ENCODE measurements around the gene DMGDH. TPM values are rescaled to one million over a fixed set of nuclear protein-coding genes. Genes with fewer than 3 reads are reported as not detected.
A peak's percentile ranks its signal among the peaks of the same experiment; 100 is the strongest.

Gene DMGDH
- total and polyA plus RNA-seq, 8 donors, result 0.38 to 5.3 (median 1.8) TPM; not detected in 1

- Histone ChIP-seq H3K9me3 (no peaks in the 10 kb centered on the region), H3K4me3 (no peak overlapping the region), H3K4me1 (peaks cover 6 to 44% (median 32%) of the 10 kb centered on the region in 4 donors), H3K27ac (no peak overlapping the region), H3K27me3 (no peaks in the 10 kb centered on the region), H3K36me3 (no peaks in the 10 kb centered on the region)
- WGBS, 5 donors, result 91 to 96% (median 93%) methylated on average over 8 of the region's 8 CpGs
- no peak for TF ChIP-seq CTCF (IDR thresholded peaks at IDR 0.05)
- TF ChIP-seq POLR2AphosphoS5 (IDR thresholded peaks at IDR 0.05), result no peak
- TF ChIP-seq EP300 (IDR thresholded peaks at IDR 0.05), result no peak
- no peak for TF ChIP-seq POLR2A (IDR thresholded peaks at IDR 0.05)
- DNase-seq, result no peak
- intact Hi-C loops (cut with DNase I; ENCODE audit: low total_unique reads), result no loop called here
These were observed 94.4 kb downstream of the DMGDH start for GRCh38 chr5:78975035-78975434.

GRCh38 chr5:78974601-78975000 lies 94.9 kb downstream of the DMGDH start:
- no peak for TF ChIP-seq POLR2AphosphoS5 (IDR thresholded peaks at IDR 0.05)
- TF ChIP-seq CTCF (IDR thresholded peaks at IDR 0.05), result no peak
- TF ChIP-seq POLR2A (IDR thresholded peaks at IDR 0.05), result no peak
- TF ChIP-seq EP300 (IDR thresholded peaks at IDR 0.05), result no peak
- 49 to 54% (median 52%) methylated on average over 2 of the region's 2 CpGs for WGBS, 5 donors

DNA sequence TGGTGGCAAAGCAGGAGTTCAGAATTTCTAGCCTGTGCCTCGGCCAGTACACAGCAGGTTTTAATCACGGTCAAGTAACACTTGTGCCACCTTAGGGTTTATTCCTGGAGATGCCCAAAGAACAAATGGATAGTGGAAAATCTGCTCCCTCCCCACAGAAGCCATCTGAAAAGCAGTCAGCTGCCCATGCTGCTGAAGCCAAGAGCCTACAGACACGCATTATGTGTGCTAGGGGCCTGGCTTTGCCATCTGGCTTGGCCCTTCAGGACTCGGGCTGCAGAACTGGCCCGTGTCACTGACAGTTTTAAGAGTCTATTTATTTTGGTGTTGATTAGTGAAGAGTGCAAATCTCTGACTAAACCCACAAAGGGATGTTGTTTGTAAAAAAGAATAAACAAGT lies 95.5 kb downstream of the DMGDH start:
- peak in 1 of 2 donors; percentile 37 for DNase-seq
- 51 to 65% (median 57%) methylated on average over 5 of the region's 5 CpGs for WGBS, 5 donors
- H3K27ac ChIP-seq, result no peak overlapping the region
- TF ChIP-seq POLR2A (IDR thresholded peaks at IDR 0.05) (no peak), EP300 (IDR thresholded peaks at IDR 0.05) (no peak), POLR2AphosphoS5 (IDR thresholded peaks at IDR 0.05) (no peak), CTCF (IDR thresholded peaks at IDR 0.05) (no peak)
- no peaks in the 10 kb centered on the region for H3K36me3 ChIP-seq
- H3K4me1 ChIP-seq, result peaks cover 6 to 37% (median 29%) of the 10 kb centered on the region in 4 donors
- no peak overlapping the region for H3K4me3 ChIP-seq
- H3K9me3 ChIP-seq, result no peaks in the 10 kb centered on the region
- no peaks in the 10 kb centered on the region for H3K27me3 ChIP-seq
- intact Hi-C loops (cut with DNase I; ENCODE audit: low total_unique reads), result no loop called here

More at GRCh38 chr5:78974601-78975000, 94.9 kb downstream of the DMGDH start:
- Histone ChIP-seq H3K4me1 (peaks cover 6 to 39% (median 31%) of the 10 kb centered on the region in 4 donors), H3K9me3 (no peaks in the 10 kb centered on the region), H3K27ac (no peak overlapping the region), H3K4me3 (no peak overlapping the region), H3K36me3 (no peaks in the 10 kb centered on the region), H3K27me3 (no peaks in the 10 kb centered on the region)
- no peak for DNase-seq
- intact Hi-C loops (cut with DNase I; ENCODE audit: low total_unique reads), result no loop called here

- H3K27me3 ChIP-seq, result no peaks in the 10 kb centered on the region
- H3K36me3 ChIP-seq, result peaks cover 0 to 5% (median 2%) of the 10 kb centered on the region in 4 donors
- TF ChIP-seq POLR2A (IDR thresholded peaks at IDR 0.05) (no peak), POLR2AphosphoS5 (IDR thresholded peaks at IDR 0.05) (no peak), EP300 (IDR thresholded peaks at IDR 0.05) (no peak), CTCF (IDR thresholded peaks at IDR 0.05) (no peak)
- 28 to 36% (median 33%) methylated on average over 7 of the region's 7 CpGs for WGBS, 5 donors
- peak overlapping the region in 2 of 5 donors; percentile 34 to 47 for H3K27ac ChIP-seq
- DNase-seq, result peak; percentile 43 to 85
- intact Hi-C loops (cut with DNase I; ENCODE audit: low total_unique reads), result no loop called here
- no peaks in the 10 kb centered on the region for H3K9me3 ChIP-seq
- peaks cover 6 to 37% (median 29%) of the 10 kb centered on the region in 4 donors for H3K4me1 ChIP-seq
- H3K4me3 ChIP-seq, result peak overlapping the region in 1 of 4 donors; percentile 9
These were observed 96.6 kb downstream of the DMGDH start for GRCh38 chr5:78972654-78973428.
